Suprapubic skin (tissue), 4 donors: Measurements from ENCODE around the gene POLR2A. TPM values are rescaled to one million over a fixed set of nuclear protein-coding genes. Genes with fewer than 3 reads are reported as not detected.

Experiments
- total RNA-seq, 4 donors: library from RNA; depleted of rRNA; stranded (reverse); fragments of >200 nt; gene quantifications; one replicate each; pipeline ENCODE4 v1.1.0, GENCODE V29; 2016

Gene POLR2A
- total RNA-seq, 4 donors from 2014 or later = 104 to 194 (median 140) TPM

Other genes starting within 250 kb of the POLR2A start
- 10 to 100 TPM; 53.2 to 78.1 (median 55.5) TPM for gene DVL2, start 249.8 kb upstream of the POLR2A start, total RNA-seq
- gene PHF23, start 244.9 kb upstream of the POLR2A start, total RNA-seq = 10 to 100 TPM; 19.0 to 35.0 (median 29.1) TPM
- gene GABARAP, start 241.9 kb upstream of the POLR2A start, total RNA-seq = 100 to 1,000 TPM; 446 to 840 (median 533) TPM
- gene CTDNEP1, start 232.6 kb upstream of the POLR2A start, total RNA-seq = 10 to 100 TPM; 54.7 to 80.6 (median 72.1) TPM
- gene ELP5, start 232.2 kb upstream of the POLR2A start, total RNA-seq = 10 to 100 TPM; 13.6 to 29.7 (median 20.3) TPM
- gene CLDN7, start 221.9 kb upstream of the POLR2A start, total RNA-seq = 10 to 100 TPM in 2 of 4 donors, 1 to 10 TPM in 2; 7.7 to 14.5 (median 11.0) TPM
- 10 to 100 TPM in 2 of 4 donors, 1 to 10 TPM in 2; 2.4 to 19.4 (median 10.8) TPM for gene SLC2A4, start 202.6 kb upstream of the POLR2A start, total RNA-seq
- gene YBX2, start 189.7 kb upstream of the POLR2A start, total RNA-seq = 1 to 10 TPM; 1.9 to 9.7 (median 4.0) TPM
- gene EIF5A, start 176.7 kb upstream of the POLR2A start, total RNA-seq = 100 to 1,000 TPM; 172 to 314 (median 239) TPM
- gene GPS2, start 169.0 kb upstream of the POLR2A start, total RNA-seq = 100 to 1,000 TPM in 1 of 4 donors, 10 to 100 TPM in 3; 77.4 to 123 (median 87.0) TPM
- gene NEURL4, start 155.0 kb upstream of the POLR2A start, total RNA-seq = 10 to 100 TPM; 11.7 to 51.3 (median 20.6) TPM
- gene ACAP1, start 147.8 kb upstream of the POLR2A start, total RNA-seq = 10 to 100 TPM in 1 of 4 donors, 1 to 10 TPM in 2, under 1 TPM in 1; 0.70 to 12.4 (median 4.5) TPM
- 10 to 100 TPM in 3 of 4 donors, 1 to 10 TPM in 1; 9.1 to 50.1 (median 32.4) TPM for gene KCTD11, start 132.2 kb upstream of the POLR2A start, total RNA-seq
- under 1 TPM in 1 of 4 donors, not detected in 3; 0.44 TPM for gene TMEM95, start 129.2 kb upstream of the POLR2A start, total RNA-seq
- 10 to 100 TPM; 15.3 to 42.9 (median 20.7) TPM for gene TNK1, start 103.3 kb upstream of the POLR2A start, total RNA-seq
- gene PLSCR3, start 89.8 kb upstream of the POLR2A start, total RNA-seq = 10 to 100 TPM; 21.6 to 55.3 (median 40.7) TPM
- 100 to 1,000 TPM in 2 of 4 donors, 10 to 100 TPM in 2; 53.5 to 128 (median 89.6) TPM for gene TMEM256, start 80.3 kb upstream of the POLR2A start, total RNA-seq
- gene NLGN2, start 76.5 kb upstream of the POLR2A start, total RNA-seq = 10 to 100 TPM in 1 of 4 donors, 1 to 10 TPM in 3; 5.9 to 17.9 (median 8.1) TPM
- gene SPEM1, start 64.0 kb upstream of the POLR2A start, total RNA-seq = not detected
- gene SPEM2, start 58.8 kb upstream of the POLR2A start, total RNA-seq = not detected
- gene SPEM3, start 55.5 kb upstream of the POLR2A start, total RNA-seq = not detected
- gene TMEM102, start 48.9 kb upstream of the POLR2A start, total RNA-seq = 10 to 100 TPM; 18.7 to 24.5 (median 19.5) TPM
- gene FGF11, start 44.9 kb upstream of the POLR2A start, total RNA-seq = 10 to 100 TPM; 10.3 to 28.5 (median 12.5) TPM
- gene CHRNB1, start 39.3 kb upstream of the POLR2A start, total RNA-seq = 10 to 100 TPM in 2 of 4 donors, 1 to 10 TPM in 2; 7.3 to 11.3 (median 9.7) TPM
- gene ZBTB4, start 4.7 kb upstream of the POLR2A start, total RNA-seq = 10 to 100 TPM; 36.1 to 65.7 (median 45.3) TPM
- gene SLC35G6, start 2.9 kb upstream of the POLR2A start, total RNA-seq = not detected
- 10 to 100 TPM; 12.7 to 28.4 (median 18.0) TPM for gene TNFSF12, start 64.7 kb downstream of the POLR2A start, total RNA-seq
- gene TNFSF13, start 74.4 kb downstream of the POLR2A start, total RNA-seq = 10 to 100 TPM in 3 of 4 donors, 1 to 10 TPM in 1; 9.6 to 26.6 (median 15.5) TPM
- gene SENP3, start 77.6 kb downstream of the POLR2A start, total RNA-seq = 10 to 100 TPM; 40.2 to 53.5 (median 51.6) TPM
- 10 to 100 TPM in 1 of 4 donors, 1 to 10 TPM in 3; 5.0 to 13.2 (median 9.6) TPM for gene CD68, start 95.3 kb downstream of the POLR2A start, total RNA-seq
- gene MPDU1, start 99.5 kb downstream of the POLR2A start, total RNA-seq = 100 to 1,000 TPM in 1 of 4 donors, 10 to 100 TPM in 3; 54.3 to 104 (median 86.3) TPM
- gene SOX15, start 105.7 kb downstream of the POLR2A start, total RNA-seq = 100 to 1,000 TPM in 2 of 4 donors, 10 to 100 TPM in 2; 68.0 to 140 (median 102) TPM
- gene FXR2, start 130.5 kb downstream of the POLR2A start, total RNA-seq = 10 to 100 TPM; 21.0 to 25.6 (median 22.5) TPM
- gene SAT2, start 143.5 kb downstream of the POLR2A start, total RNA-seq = 10 to 100 TPM; 28.7 to 58.8 (median 39.9) TPM
- not detected for gene SHBG, start 145.8 kb downstream of the POLR2A start, total RNA-seq
- 1 to 10 TPM in 1 of 4 donors, under 1 TPM in 3; 0.49 to 4.2 (median 0.74) TPM for gene ATP1B2, start 166.6 kb downstream of the POLR2A start, total RNA-seq
- 10 to 100 TPM; 37.2 to 77.2 (median 65.2) TPM for gene TP53, start 203.1 kb downstream of the POLR2A start, total RNA-seq
- 1 to 10 TPM; 3.9 to 7.6 (median 5.5) TPM for gene WRAP53, start 204.1 kb downstream of the POLR2A start, total RNA-seq
- gene EFNB3, start 220.8 kb downstream of the POLR2A start, total RNA-seq = 1 to 10 TPM; 6.2 to 9.2 (median 9.0) TPM
- under 1 TPM in 2 of 4 donors, not detected in 2; 0.08 to 0.19 TPM for gene DNAH2, start 233.4 kb downstream of the POLR2A start, total RNA-seq